ENCODE measurements around the gene SV2C.

Gene SV2C

GRCh38 chr5:76256116-76256889, 173.1 kb downstream of the SV2C start:
- DNase-seq (ENCODE audit: low spot score), result peak; percentile 68

GRCh38 chr5:76257225-76257833, 174.1 kb downstream of the SV2C start:
- no peak for DNase-seq (ENCODE audit: low spot score)

GRCh38 chr5:76257897-76258296, 174.7 kb downstream of the SV2C start:
- no peak for DNase-seq (ENCODE audit: low spot score)

- DNase-seq (ENCODE audit: low spot score), result no peak
Observed at GRCh38 chr5:76264681-76265080, 181.5 kb downstream of the SV2C start.

GRCh38 chr5:76269259-76269931, 186.2 kb downstream of the SV2C start:
- no peak for DNase-seq (ENCODE audit: low spot score)

- no peak for DNase-seq (ENCODE audit: low spot score)
Observed at GRCh38 chr5:76269932-76270610, 186.9 kb downstream of the SV2C start.

GRCh38 chr5:76271836-76272235, 188.7 kb downstream of the SV2C start:
- no peak for DNase-seq (ENCODE audit: low spot score)

GRCh38 chr5:76273206-76273885, 190.2 kb downstream of the SV2C start:
- no peak for DNase-seq (ENCODE audit: low spot score)

- no peak for DNase-seq (ENCODE audit: low spot score)
Observed at GRCh38 chr5:76274571-76274970, 191.4 kb downstream of the SV2C start.

GRCh38 chr5:76277736-76278135, 194.6 kb downstream of the SV2C start:
- no peak for DNase-seq (ENCODE audit: low spot score)

- DNase-seq (ENCODE audit: low spot score), result no peak
Observed at GRCh38 chr5:76278261-76278789, 195.1 kb downstream of the SV2C start.

- DNase-seq (ENCODE audit: low spot score), result no peak
Observed at GRCh38 chr5:76280494-76280893, 197.3 kb downstream of the SV2C start.

GRCh38 chr5:76283670-76284069, 200.5 kb downstream of the SV2C start:
- DNase-seq (ENCODE audit: low spot score), result no peak

- DNase-seq (ENCODE audit: low spot score), result no peak
Observed at GRCh38 chr5:76289692-76290091, 206.5 kb downstream of the SV2C start.

- no peak for DNase-seq (ENCODE audit: low spot score)
Observed at GRCh38 chr5:76290321-76290757, 207.2 kb downstream of the SV2C start.

- DNase-seq (ENCODE audit: low spot score), result no peak
Observed at GRCh38 chr5:76291305-76292077, 208.3 kb downstream of the SV2C start.

GRCh38 chr5:76292620-76293322, 209.6 kb downstream of the SV2C start:
- no peak for DNase-seq (ENCODE audit: low spot score)

- no peak for DNase-seq (ENCODE audit: low spot score)
Observed at GRCh38 chr5:76294573-76294972, 211.4 kb downstream of the SV2C start.

GRCh38 chr5:76298852-76299251, 215.7 kb downstream of the SV2C start:
- DNase-seq (ENCODE audit: low spot score), result no peak

GRCh38 chr5:76299592-76299991, 216.4 kb downstream of the SV2C start:
- DNase-seq (ENCODE audit: low spot score), result no peak
